Tibial artery (tissue), 4 donors: ENCODE measurements around the gene TMEM132C.

Experiments used
- DNase-seq, 2 donors: peaks; one replicate each; pipeline ENCODE4 v3.0.0-alpha.2; 2019
- H3K27ac ChIP-seq, 2 donors: fragments of 200-600 bp; sonication (generic) in 1 of 2; 1 replicate in 1 of 2; 2 replicates in 1 of 2; pipeline ENCODE4 v1.5.1; 2018 to 2019; ENCODE audit warnings: mild to moderate bottlenecking in 1 of 2
- H3K27me3 ChIP-seq, 2 donors: fragments of 200-600 bp; sonication (generic) in 1 of 2; one replicate each; pipeline versions ENCODE4 v1.5.1 to v1.6.0; 2016 to 2019
- H3K36me3 ChIP-seq, 3 donors: fragments of 200-600 bp; sonication (generic) in 2 of 3; one replicate each; pipeline ENCODE4 v1.5.1; 2016 to 2019; ENCODE audit warnings: mild to moderate bottlenecking in 2 of 3
- H3K4me1 ChIP-seq, 4 donors: fragments of 200-600 bp; sonication (generic) in 2 of 4; 1 replicate in 3 of 4; 2 replicates in 1 of 4; pipeline ENCODE4 v1.5.1; 2016 to 2019
- H3K4me3 ChIP-seq, 2 donors: fragments of 200-600 bp; sonication (generic) in 1 of 2; 1 replicate in 1 of 2; 2 replicates in 1 of 2; pipeline ENCODE4 v1.5.1; 2018 to 2019; ENCODE audit warnings: mild to moderate bottlenecking in 2 of 2
- H3K9me3 ChIP-seq, 3 donors: fragments of 200-600 bp; sonication (generic) in 1 of 3; one replicate each; pipeline ENCODE4 v1.5.1; 2016 to 2019
- CTCF ChIP-seq, 2 experiments: fragments of 200-600 bp in 1 of 2; fragments of 450-650 bp in 1 of 2; IDR thresholded peaks; one replicate each; pipeline ENCODE4 v1.5.1; 2017 to 2019; ENCODE audit warnings: antibody characterized with exemption in 2 of 2, mild to moderate bottlenecking in 1 of 2, moderate library complexity in 1 of 2
- intact Hi-C: fragments of 100-400 bp; cut with DNase I; formaldehyde crosslinking; loops from one replicate; pipeline ENCODE4 v1.15.0; 2023; ENCODE audit warnings: low total_unique reads

Gene TMEM132C

GRCh38 chr12:128381946-128382345 is 115.0 kb downstream of the TMEM132C start:
- intact Hi-C loops, result no loop called here
- H3K27me3 ChIP-seq, result peaks cover 0 to 7% of the 10 kb centered on the region in 2 donors
- H3K4me3 ChIP-seq, result no peak overlapping the region
- no peaks in the 10 kb centered on the region for H3K4me1 ChIP-seq
- no peaks in the 10 kb centered on the region for H3K9me3 ChIP-seq
- H3K36me3 ChIP-seq, result no peaks in the 10 kb centered on the region
- no peak for TF ChIP-seq CTCF (IDR thresholded peaks at IDR 0.05)
- no peak overlapping the region for H3K27ac ChIP-seq
- no peak for DNase-seq

GRCh38 chr12:128382946-128383345 is 116.0 kb downstream of the TMEM132C start:
- Histone ChIP-seq H3K9me3 (no peaks in the 10 kb centered on the region), H3K27ac (no peak overlapping the region), H3K27me3 (peaks cover 0 to 7% of the 10 kb centered on the region in 2 donors), H3K4me3 (no peak overlapping the region), H3K4me1 (no peaks in the 10 kb centered on the region), H3K36me3 (no peaks in the 10 kb centered on the region)
- DNase-seq, result no peak
- intact Hi-C loops, result no loop called here
- TF ChIP-seq CTCF (IDR thresholded peaks at IDR 0.05), result no peak

GRCh38 chr12:128383357-128383937 is 116.5 kb downstream of the TMEM132C start:
- H3K27ac ChIP-seq, result no peak overlapping the region
- H3K9me3 ChIP-seq, result no peaks in the 10 kb centered on the region
- TF ChIP-seq CTCF (IDR thresholded peaks at IDR 0.05), result no peak
- H3K27me3 ChIP-seq, result peaks cover 0 to 7% of the 10 kb centered on the region in 2 donors
- no peak overlapping the region for H3K4me3 ChIP-seq
- intact Hi-C loops, result no loop called here
- no peaks in the 10 kb centered on the region for H3K4me1 ChIP-seq
- no peaks in the 10 kb centered on the region for H3K36me3 ChIP-seq
- no peak for DNase-seq

GRCh38 chr12:128385736-128386135 is 118.8 kb downstream of the TMEM132C start:
- H3K27ac ChIP-seq, result no peak overlapping the region
- TF ChIP-seq CTCF (IDR thresholded peaks at IDR 0.05), result no peak
- DNase-seq, result no peak
- no peaks in the 10 kb centered on the region for H3K36me3 ChIP-seq
- H3K9me3 ChIP-seq, result no peaks in the 10 kb centered on the region
- H3K4me3 ChIP-seq, result no peak overlapping the region
- intact Hi-C loops, result no loop called here
- peaks cover 0 to 2% of the 10 kb centered on the region in 2 donors for H3K27me3 ChIP-seq
- H3K4me1 ChIP-seq, result no peaks in the 10 kb centered on the region

GRCh38 chr12:128387811-128388422 is 120.9 kb downstream of the TMEM132C start:
- no peak for DNase-seq
- H3K36me3 ChIP-seq, result no peaks in the 10 kb centered on the region
- H3K9me3 ChIP-seq, result peaks cover 0 to under 1% (median 0%) of the 10 kb centered on the region in 3 donors
- no peaks in the 10 kb centered on the region for H3K4me1 ChIP-seq
- no peak for TF ChIP-seq CTCF (IDR thresholded peaks at IDR 0.05)
- peaks cover 0 to 2% of the 10 kb centered on the region in 2 donors for H3K27me3 ChIP-seq
- no peak overlapping the region for H3K4me3 ChIP-seq
- no peak overlapping the region for H3K27ac ChIP-seq
- intact Hi-C loops, result no loop called here
